Naive thymus-derived CD4-positive, alpha-beta T cell (primary cell): Measurements from ENCODE around the gene ZBTB40. TPM values are rescaled to one million over a fixed set of nuclear protein-coding genes. Genes with fewer than 3 reads are reported as not detected.

ENCODE experiments used
- ATAC-seq: fragments of 150-1000 bp; cut with Tn5 transposase; 2 replicates; pipeline ENCODE4 v1.10.0; 2021; ENCODE audit warnings: mild to moderate bottlenecking, moderate library complexity
- CTCF ChIA-PET: fragments of 350-600 bp; sonication (Branson Sonifier 250); formaldehyde crosslinking; loops from one replicate; lab custom pipeline; 2021; ENCODE audit warnings: antibody characterized with exemption; lab: Charles Lee
- POLR2A ChIA-PET: fragments of 350-600 bp; sonication (Branson Sonifier 250); formaldehyde crosslinking; loops from one replicate; lab custom pipeline; 2021; ENCODE audit warnings: antibody characterized with exemption, inconsistent platforms; lab: Charles Lee
- DNase-seq, 9 donors: peaks; one replicate each; pipeline versions ENCODE4 v3.0.0 to v3.0.0-alpha.2; 2020 to 2022; ENCODE audit warnings: mixed read lengths in 1 of 9
- H3K27ac ChIP-seq: one replicate; pipeline ENCODE4 v1.7.0; 2013; ENCODE audit warnings: mild to moderate bottlenecking, low read depth, low read length, moderate library complexity
- H3K27me3 ChIP-seq, 2 donors: one replicate each; pipeline ENCODE4 v1.7.0; 2013; ENCODE audit warnings: low read length in 2 of 2, mild to moderate bottlenecking in 2 of 2, moderate library complexity in 2 of 2; ENCODE audit not compliant: control insufficient read depth in 2 of 2, insufficient read depth in 2 of 2
- H3K36me3 ChIP-seq, 3 experiments: 1 replicate in 2 of 3; 2 replicates in 1 of 3; pipeline ENCODE4 v1.7.0; 2013; ENCODE audit warnings: low read length in 3 of 3, mild to moderate bottlenecking in 3 of 3, moderate library complexity in 1 of 3; ENCODE audit not compliant: insufficient read depth in 3 of 3, control insufficient read depth in 2 of 3
- H3K4me1 ChIP-seq, 2 donors: one replicate each; pipeline ENCODE4 v1.7.0; 2013; ENCODE audit warnings: low read length in 2 of 2, mild to moderate bottlenecking in 2 of 2, moderate library complexity in 1 of 2; ENCODE audit not compliant: control insufficient read depth in 2 of 2, insufficient read depth in 2 of 2
- H3K4me3 ChIP-seq: 2 replicates; pipeline ENCODE4 v1.7.0; 2013; ENCODE audit warnings: mild to moderate bottlenecking, low read length
- H3K9me3 ChIP-seq, 3 experiments: 1 replicate in 2 of 3; 2 replicates in 1 of 3; pipeline ENCODE4 v1.7.0; 2013; ENCODE audit warnings: low read length in 3 of 3; ENCODE audit not compliant: control insufficient read depth in 2 of 3
- H3K27ac Mint-ChIP-seq, 9 donors: one replicate each; pipeline ENCODE4 v1.8.0; 2020 to 2022; ENCODE audit warnings: mixed read lengths in 9 of 9, mild to moderate bottlenecking in 8 of 9, moderate library complexity in 5 of 9, inconsistent platforms in 2 of 9
- H3K27me3 Mint-ChIP-seq, 5 donors: one replicate each; pipeline ENCODE4 v1.8.0; 2021 to 2022; ENCODE audit warnings: mixed read lengths in 5 of 5, mild to moderate bottlenecking in 1 of 5
- H3K36me3 Mint-ChIP-seq, 5 donors: one replicate each; pipeline ENCODE4 v1.8.0; 2020 to 2022; ENCODE audit warnings: mixed read lengths in 5 of 5, mild to moderate bottlenecking in 3 of 5, inconsistent platforms in 1 of 5
- H3K4me1 Mint-ChIP-seq, 7 donors: one replicate each; pipeline ENCODE4 v1.8.0; 2020 to 2022; ENCODE audit warnings: mixed read lengths in 7 of 7, mild to moderate bottlenecking in 3 of 7, inconsistent platforms in 1 of 7
- H3K4me3 Mint-ChIP-seq, 10 donors: one replicate each; pipeline ENCODE4 v1.8.0; 2020 to 2022; ENCODE audit warnings: mild to moderate bottlenecking in 10 of 10, mixed read lengths in 10 of 10, moderate library complexity in 6 of 10, inconsistent platforms in 2 of 10
- H3K9me3 Mint-ChIP-seq, 11 donors: one replicate each; pipeline ENCODE4 v1.8.0; 2020 to 2022; ENCODE audit warnings: mixed read lengths in 11 of 11, mild to moderate bottlenecking in 4 of 11, inconsistent platforms in 1 of 11, moderate library complexity in 1 of 11
- intact Hi-C, 2 donors: fragments of 100-400 bp; cut with micrococcal nuclease; formaldehyde crosslinking; loops; one replicate each; pipeline ENCODE4 v1.15.1; 2023
- polyA plus RNA-seq, 2 donors: library from polyadenylated mRNA; unstranded; fragments of 300-500 nt; fragmentation: Illumina TruSeq; gene quantifications; one replicate each; pipeline ENCODE4 v1.2.3, GENCODE V29; 2021
- total RNA-seq, 6 experiments: library from RNA in 5 of 6; stranded (reverse) in 5 of 6; gene quantifications; 1 replicate in 5 of 6; 2 replicates in 1 of 6; pipeline ENCODE4 v1.2.3 and lab custom pipeline; 2021 to 2026

Gene ZBTB40
- total and polyA plus RNA-seq, 7 experiments from 2014 or later = 5.7 to 60.6 (median 35.9) TPM

GRCh38 chr1:22555371-22555656, 103.7 kb downstream of the ZBTB40 start:
- Histone ChIP-seq H3K4me1 (no peaks in the 10 kb centered on the region), H3K27me3 (no peaks in the 10 kb centered on the region), H3K9me3 (no peaks in the 10 kb centered on the region), H3K36me3 (no peaks in the 10 kb centered on the region), H3K4me3 (no peak overlapping the region), H3K27ac (no peak overlapping the region)
- DNase-seq = no peak
- intact Hi-C loops = no loop called here
- Mint-ChIP-seq H3K27me3 (peaks cover 30 to 63% (median 52%) of the 10 kb centered on the region in 5 donors), H3K36me3 (no peaks in the 10 kb centered on the region), H3K9me3 (peaks cover 0 to 1% (median 0%) of the 10 kb centered on the region in 11 donors), H3K4me3 (no peak overlapping the region), H3K4me1 (peaks cover 0 to 5% (median 0%) of the 10 kb centered on the region in 7 donors), H3K27ac (no peak overlapping the region)
- no peak for ATAC-seq
- ChIA-PET CTCF (no interaction called here), POLR2A (no interaction called here)

GRCh38 chr1:22556391-22557104, 104.9 kb downstream of the ZBTB40 start:
- Histone ChIP-seq H3K36me3 (no peaks in the 10 kb centered on the region), H3K27ac (no peak overlapping the region), H3K4me3 (no peak overlapping the region), H3K9me3 (no peaks in the 10 kb centered on the region), H3K4me1 (no peaks in the 10 kb centered on the region), H3K27me3 (no peaks in the 10 kb centered on the region)
- ATAC-seq (no peak), DNase-seq (no peak)
- H3K27me3 Mint-ChIP-seq = peaks cover 35 to 68% (median 62%) of the 10 kb centered on the region in 5 donors
- intact Hi-C loops = no loop called here
- no peak overlapping the region for H3K27ac Mint-ChIP-seq
- POLR2A ChIA-PET = no interaction called here
- H3K4me1 Mint-ChIP-seq = peaks cover 0 to 5% (median 0%) of the 10 kb centered on the region in 7 donors
- CTCF ChIA-PET = no interaction called here
- no peaks in the 10 kb centered on the region for H3K36me3 Mint-ChIP-seq
- H3K9me3 Mint-ChIP-seq = peaks cover 0 to 1% (median 0%) of the 10 kb centered on the region in 11 donors
- no peak overlapping the region for H3K4me3 Mint-ChIP-seq

GRCh38 chr1:22557341-22557950, 105.8 kb downstream of the ZBTB40 start:
- H3K27ac Mint-ChIP-seq = peak overlapping the region in 1 of 9 donors; percentile 52
- H3K36me3 ChIP-seq = no peaks in the 10 kb centered on the region
- CTCF ChIA-PET = no interaction called here
- no peaks in the 10 kb centered on the region for H3K4me1 ChIP-seq
- DNase-seq (no peak), ATAC-seq (no peak)
- no peaks in the 10 kb centered on the region for H3K36me3 Mint-ChIP-seq
- H3K27me3 ChIP-seq = no peaks in the 10 kb centered on the region
- no peaks in the 10 kb centered on the region for H3K9me3 Mint-ChIP-seq
- POLR2A ChIA-PET = no interaction called here
- H3K4me3 Mint-ChIP-seq = no peak overlapping the region
- H3K4me3 ChIP-seq = no peak overlapping the region
- peaks cover 43 to 70% (median 69%) of the 10 kb centered on the region in 5 donors for H3K27me3 Mint-ChIP-seq
- no peak overlapping the region for H3K27ac ChIP-seq
- intact Hi-C loops = no loop called here
- H3K9me3 ChIP-seq = no peaks in the 10 kb centered on the region
- H3K4me1 Mint-ChIP-seq = peaks cover 0 to 5% (median 0%) of the 10 kb centered on the region in 7 donors

- Histone ChIP-seq H3K4me3 (no peak within 1 kb of the TSS), H3K27me3 (no peaks in the 10 kb centered on the region), H3K27ac (no peak within 1 kb of the TSS), H3K36me3 (no peaks in the 10 kb centered on the region), H3K9me3 (no peaks in the 10 kb centered on the region), H3K4me1 (no peaks in the 10 kb centered on the region)
- Mint-ChIP-seq H3K9me3 (peaks cover 0 to 1% (median 0%) of the 10 kb centered on the region in 11 donors), H3K36me3 (no peaks in the 10 kb centered on the region), H3K4me3 (peak within 1 kb of the TSS in 7 of 10 donors; percentile 23 to 78 (median 49)), H3K27me3 (peaks cover 35 to 63% (median 51%) of the 10 kb centered on the region in 5 donors), H3K27ac (no peak within 1 kb of the TSS), H3K4me1 (peaks cover 0 to 15% (median 3%) of the 10 kb centered on the region in 7 donors)
- ATAC-seq (no peak), DNase-seq (no peak)
- intact Hi-C loops = no loop called here
- CTCF ChIA-PET = no interaction called here
- POLR2A ChIA-PET = no interaction called here
Measured at GRCh38 chr1:22562584-22563583, 111.2 kb downstream of the ZBTB40 start, which contains the start of gene EPHA8. Gene EPHA8, plus strand, starts transcription at chr1:22563489. Its CDS starts 147 bp downstream, at chr1:22563636.

- Mint-ChIP-seq H3K4me1 (peaks cover 0 to 15% (median 3%) of the 10 kb centered on the region in 7 donors), H3K36me3 (no peaks in the 10 kb centered on the region), H3K27me3 (peaks cover 35 to 60% (median 51%) of the 10 kb centered on the region in 5 donors), H3K9me3 (peaks cover 0 to 1% (median 0%) of the 10 kb centered on the region in 11 donors), H3K4me3 (peak overlapping the region in 7 of 10 donors; percentile 23 to 78 (median 42)), H3K27ac (no peak overlapping the region)
- no peak for ATAC-seq
- intact Hi-C loops = no loop called here
- Histone ChIP-seq H3K27ac (no peak overlapping the region), H3K4me3 (no peak overlapping the region), H3K36me3 (no peaks in the 10 kb centered on the region), H3K9me3 (no peaks in the 10 kb centered on the region), H3K27me3 (no peaks in the 10 kb centered on the region), H3K4me1 (no peaks in the 10 kb centered on the region)
- DNase-seq = no peak
- ChIA-PET POLR2A (no interaction called here), CTCF (no interaction called here)
Measured at GRCh38 chr1:22563671-22564602, 112.3 kb downstream of the ZBTB40 start.

GRCh38 chr1:22566161-22566560, 114.5 kb downstream of the ZBTB40 start:
- no peaks in the 10 kb centered on the region for H3K4me1 ChIP-seq
- ATAC-seq (no peak), DNase-seq (no peak)
- Mint-ChIP-seq H3K9me3 (peaks cover 0 to 1% (median 0%) of the 10 kb centered on the region in 11 donors), H3K27me3 (peaks cover 28 to 50% (median 33%) of the 10 kb centered on the region in 5 donors), H3K4me3 (no peak overlapping the region), H3K27ac (no peak overlapping the region), H3K36me3 (no peaks in the 10 kb centered on the region), H3K4me1 (peaks cover 0 to 15% (median 3%) of the 10 kb centered on the region in 7 donors)
- no peaks in the 10 kb centered on the region for H3K36me3 ChIP-seq
- ChIA-PET CTCF (no interaction called here), POLR2A (no interaction called here)
- intact Hi-C loops = no loop called here
- no peak overlapping the region for H3K4me3 ChIP-seq
- H3K27ac ChIP-seq = no peak overlapping the region
- no peaks in the 10 kb centered on the region for H3K9me3 ChIP-seq
- no peaks in the 10 kb centered on the region for H3K27me3 ChIP-seq
